Stimulated activated CD8-positive, alpha-beta memory T cell treated with anti-CD3 and anti-CD28 coated beads, Interleukin-2, amount 100 ng/mL, for 48 hours (primary cell): ENCODE measurements around the gene CREM.

ENCODE experiments used
- DNase-seq, 2 donors: peaks; one replicate each; pipeline ENCODE4 v3.0.0-alpha.2; 2020; ENCODE audit warnings: low read depth in 2 of 2

CREM gene

GRCh38 chr10:35135861-35136260 lies 9.2 kb downstream of the CREM start:
- no peak for DNase-seq

GRCh38 chr10:35136263-35136815 lies 9.7 kb downstream of the CREM start:
- DNase-seq: no peak

- DNase-seq: no peak
Measured at GRCh38 chr10:35140126-35140525, 13.5 kb downstream of the CREM start.

GRCh38 chr10:35140727-35141126 lies 14.1 kb downstream of the CREM start:
- DNase-seq: no peak

GRCh38 chr10:35150308-35150707 lies 23.7 kb downstream of the CREM start:
- DNase-seq: no peak

- no peak for DNase-seq
Measured at GRCh38 chr10:35152992-35153391, 26.3 kb downstream of the CREM start.

- no peak for DNase-seq
Measured at GRCh38 chr10:35153716-35154115, 27.1 kb downstream of the CREM start.

GRCh38 chr10:35160743-35161142 lies 34.1 kb downstream of the CREM start:
- no peak for DNase-seq

GRCh38 chr10:35161906-35162305 lies 35.3 kb downstream of the CREM start:
- no peak for DNase-seq

- DNase-seq: no peak
Measured at GRCh38 chr10:35165136-35165535, 38.5 kb downstream of the CREM start.

- DNase-seq: no peak
Measured at GRCh38 chr10:35165811-35166210, 39.2 kb downstream of the CREM start.

- no peak for DNase-seq
Measured at GRCh38 chr10:35166607-35167006, 40.0 kb downstream of the CREM start.

GRCh38 chr10:35167342-35167741 lies 40.7 kb downstream of the CREM start:
- no peak for DNase-seq

GRCh38 chr10:35172146-35172545 lies 45.5 kb downstream of the CREM start:
- DNase-seq: no peak

GRCh38 chr10:35172574-35172973 lies 45.9 kb downstream of the CREM start:
- no peak for DNase-seq

- DNase-seq: no peak
Measured at GRCh38 chr10:35178331-35178730, 51.7 kb downstream of the CREM start.

GRCh38 chr10:35182631-35183510 lies 56.2 kb downstream of the CREM start:
- no peak for DNase-seq

- DNase-seq: no peak
Measured at GRCh38 chr10:35184527-35185171, 58.0 kb downstream of the CREM start.

GRCh38 chr10:35185260-35186034 lies 58.8 kb downstream of the CREM start:
- no peak for DNase-seq

GRCh38 chr10:35188954-35189353 lies 62.3 kb downstream of the CREM start:
- no peak for DNase-seq

- DNase-seq: no peak
Measured at GRCh38 chr10:35191523-35191922, 64.9 kb downstream of the CREM start.

- DNase-seq: no peak
Measured at GRCh38 chr10:35192645-35193249, 66.1 kb downstream of the CREM start.
